IMR-90 (cell line): ENCODE data around the gene AKT3. TPM values are rescaled to one million over a fixed set of nuclear protein-coding genes. Genes with fewer than 3 reads are reported as not detected.

ENCODE experiments used
- ATAC-seq: fragments of 200-7000 bp; cut with Tn5 transposase; 2 replicates; pipeline ENCODE4 v1.9.1; 2020; ENCODE audit warnings: low read depth, mild to moderate bottlenecking, moderate library complexity
- BruUV-seq: library from RNA; stranded (reverse); fragments of 400-500 nt; replicated peaks from 2 replicates; lab custom pipeline; 2021; lab: Mats Ljungman, UMichigan
- CTCF ChIA-PET: fragments of 300-600 bp; formaldehyde crosslinking; extraction: SDS; loops from one replicate; lab custom pipeline; 2021; ENCODE audit warnings: antibody characterized with exemption; lab: Yijun Ruan, JAX
- POLR2A ChIA-PET: fragments of 300-600 bp; sonication (Branson Sonifier 250); formaldehyde crosslinking; loops from one replicate; lab custom pipeline; 2022; ENCODE audit warnings: antibody characterized with exemption; ENCODE audit not compliant: unreplicated experiment; lab: Charles Lee
- DNase-seq: peaks from one replicate; pipeline ENCODE4 v3.0.0; 2013
- H2AFZ ChIP-seq: replicated peaks from 2 replicates; pipeline ENCODE3; 2013; ENCODE audit warnings: low read length, mild to moderate bottlenecking; ENCODE audit not compliant: poor library complexity
- H2AK5ac ChIP-seq: 2 replicates; pipeline ENCODE4 v1.6.1; 2013; ENCODE audit warnings: low read depth, low read length, inconsistent platforms
- H2AK9ac ChIP-seq: replicated peaks from 2 replicates; pipeline ENCODE3; 2013; ENCODE audit warnings: mild to moderate bottlenecking, low read depth, low read length, moderate library complexity; ENCODE audit not compliant: poor library complexity
- H2BK120ac ChIP-seq: 2 replicates; pipeline ENCODE4 v1.6.1; 2013; ENCODE audit warnings: low read depth, low read length, inconsistent platforms
- H2BK15ac ChIP-seq: 3 replicates; pipeline ENCODE4 v1.6.1; 2013; ENCODE audit warnings: low read depth, low read length, inconsistent platforms
- H2BK20ac ChIP-seq: 2 replicates; pipeline ENCODE4 v1.6.1; 2013; ENCODE audit warnings: low read depth, mild to moderate bottlenecking, inconsistent platforms, low read length, moderate library complexity
- H2BK5ac ChIP-seq: 2 replicates; pipeline ENCODE4 v1.6.1; 2013; ENCODE audit warnings: mild to moderate bottlenecking, low read depth, low read length, inconsistent platforms; ENCODE audit not compliant: poor library complexity, severe bottlenecking
- H3K14ac ChIP-seq: replicated peaks from 2 replicates; pipeline ENCODE4 v1.6.1; 2013; ENCODE audit warnings: low read depth, low read length, inconsistent platforms
- H3K18ac ChIP-seq: 2 replicates; pipeline ENCODE4 v1.6.1; 2013; ENCODE audit warnings: low read depth, low read length, control low read depth
- H3K23ac ChIP-seq: 2 replicates; pipeline ENCODE4 v1.6.1; 2013; ENCODE audit warnings: low read depth, low read length, inconsistent platforms
- H3K27ac ChIP-seq: 2 replicates; pipeline ENCODE4 v1.5.1; 2013; ENCODE audit warnings: mild to moderate bottlenecking, control low read depth, low read length; ENCODE audit not compliant: insufficient read depth
- H3K27me3 ChIP-seq: 2 replicates; pipeline ENCODE4 v1.6.1; 2013; ENCODE audit warnings: low read length; ENCODE audit not compliant: control insufficient read depth, insufficient read depth
- H3K36me3 ChIP-seq: 2 replicates; pipeline ENCODE4 v1.6.1; 2013; ENCODE audit warnings: low read length, mixed read lengths; ENCODE audit not compliant: control insufficient read depth, insufficient read depth
- H3K4ac ChIP-seq: 2 replicates; pipeline ENCODE4 v1.6.1; 2013; ENCODE audit warnings: low read depth, low read length, inconsistent platforms
- H3K4me1 ChIP-seq: 2 replicates; pipeline ENCODE4 v1.6.1; 2013; ENCODE audit warnings: low read length, mixed read lengths; ENCODE audit not compliant: control insufficient read depth, insufficient read depth
- H3K4me2 ChIP-seq: 2 replicates; pipeline ENCODE4 v1.6.1; 2013; ENCODE audit warnings: low read depth, mild to moderate bottlenecking, control low read depth, low read length, moderate library complexity
- H3K4me3 ChIP-seq: 2 replicates; pipeline ENCODE4 v1.5.1; 2013; ENCODE audit warnings: low read depth, mild to moderate bottlenecking, control low read depth, low read length, moderate library complexity; ENCODE audit not compliant: insufficient read depth
- H3K56ac ChIP-seq: 2 replicates; pipeline ENCODE4 v1.6.1; 2013; ENCODE audit warnings: low read length, inconsistent platforms; ENCODE audit not compliant: insufficient read depth; ENCODE audit errors: extremely low read depth
- H3K79me1 ChIP-seq, 2 experiments: 2 replicates each; pipeline ENCODE4 v1.6.1; 2013; ENCODE audit warnings: low read length in 2 of 2, inconsistent platforms in 1 of 2, low read depth in 1 of 2
- H3K9ac ChIP-seq: 2 replicates; pipeline ENCODE4 v1.6.1; 2013; ENCODE audit warnings: low read depth, low read length, control low read depth
- H3K9me1 ChIP-seq: 2 replicates; pipeline ENCODE4 v1.6.1; 2013; ENCODE audit warnings: low read length, inconsistent platforms; ENCODE audit not compliant: insufficient read depth
- H3K9me3 ChIP-seq: 2 replicates; pipeline ENCODE4 v1.6.1; 2013; ENCODE audit warnings: low read length; ENCODE audit not compliant: control insufficient read depth, insufficient read depth
- H4K20me1 ChIP-seq: 2 replicates; pipeline ENCODE4 v1.6.1; 2013; ENCODE audit warnings: low read length, inconsistent platforms; ENCODE audit not compliant: insufficient read depth
- H4K5ac ChIP-seq: 2 replicates; pipeline ENCODE4 v1.6.1; 2013; ENCODE audit warnings: mild to moderate bottlenecking, low read depth, low read length, control low read depth
- H4K8ac ChIP-seq, 2 experiments: 2 replicates each; pipeline ENCODE4 v1.6.1; 2013; ENCODE audit warnings: low read depth in 2 of 2, low read length in 2 of 2, control low read depth in 1 of 2, inconsistent platforms in 1 of 2
- H4K91ac ChIP-seq: 2 replicates; pipeline ENCODE4 v1.6.1; 2013; ENCODE audit warnings: low read depth, low read length, inconsistent platforms; ENCODE audit not compliant: insufficient read depth
- BHLHE40 ChIP-seq: fragments of 150-350 bp; IDR thresholded peaks from 2 replicates; pipeline ENCODE4 v1.6.1; 2016; ENCODE audit warnings: mild to moderate bottlenecking, low read depth, low read length
- RAD21 ChIP-seq: IDR thresholded peaks from 2 replicates; pipeline ENCODE4 v1.6.1; 2012; ENCODE audit warnings: low read length, improper control_type of control experiment
- RFX5 ChIP-seq: IDR thresholded peaks from 2 replicates; pipeline ENCODE4 v1.8.0; 2012; ENCODE audit warnings: low read depth, mild to moderate bottlenecking, low read length, moderate library complexity
- USF2 ChIP-seq: fragments of 150-350 bp; IDR thresholded peaks from 2 replicates; pipeline ENCODE4 v1.6.1; 2017; ENCODE audit warnings: mild to moderate bottlenecking, antibody characterized with exemption, low read length, low read depth
- WGBS, 2 experiments: methylation state at CpG; one replicate each; pipeline versions ENCODE4 v1.1.5 to v1.1.7; 2013; ENCODE audit warnings: missing lambda C conversion rate in 2 of 2; ENCODE audit not compliant: insufficient read length in 1 of 2; ENCODE audit errors: extremely low coverage in 2 of 2; 5-methylcytosine and 5-hydroxymethylcytosine counted together
- dilution Hi-C: fragments of 300-500 bp; cut with HindIII; formaldehyde crosslinking; loops from one replicate; pipeline ENCODE4 v1.14.3; 2018; ENCODE audit warnings: low sequenced_read_pairs; ENCODE audit not compliant: unreplicated experiment
- in situ Hi-C: fragments of 300-500 bp; cut with MboI; formaldehyde crosslinking; loops from 3 replicates; pipeline ENCODE4 v1.14.3; 2019; ENCODE audit warnings: low sequenced_read_pairs, inconsistent platforms, mixed read lengths
- intact Hi-C: fragments of 100-400 bp; cut with micrococcal nuclease; formaldehyde crosslinking; loops from 2 replicates; pipeline ENCODE4 v1.10.0; 2022
- polyA plus RNA-seq, 3 experiments: library from polyadenylated mRNA; depleted of rRNA; stranded (reverse); fragments of >200 nt; gene quantifications; 2 replicates each; pipeline ENCODE4 v1.2.3, GENCODE V29; 2012; ENCODE audit warnings: low replicate concordance in 1 of 3
- total RNA-seq: library from RNA; depleted of rRNA; stranded (reverse); fragments of >200 nt; gene quantifications from 2 replicates; pipeline ENCODE4 v1.2.3, GENCODE V29; 2012
- TF ChIP-seq, protein P1 (sequence below): fragments of 150-350 bp; IDR thresholded peaks from 2 replicates; pipeline ENCODE4 v1.6.1; 2016; ENCODE audit warnings: low read depth, mild to moderate bottlenecking, low read length, moderate library complexity, borderline replicate concordance

Gene AKT3
- total and polyA plus RNA-seq, 2 of the 4 experiments (the other 2 are of a cell fraction): 15.2 to 19.4 TPM

DNA sequence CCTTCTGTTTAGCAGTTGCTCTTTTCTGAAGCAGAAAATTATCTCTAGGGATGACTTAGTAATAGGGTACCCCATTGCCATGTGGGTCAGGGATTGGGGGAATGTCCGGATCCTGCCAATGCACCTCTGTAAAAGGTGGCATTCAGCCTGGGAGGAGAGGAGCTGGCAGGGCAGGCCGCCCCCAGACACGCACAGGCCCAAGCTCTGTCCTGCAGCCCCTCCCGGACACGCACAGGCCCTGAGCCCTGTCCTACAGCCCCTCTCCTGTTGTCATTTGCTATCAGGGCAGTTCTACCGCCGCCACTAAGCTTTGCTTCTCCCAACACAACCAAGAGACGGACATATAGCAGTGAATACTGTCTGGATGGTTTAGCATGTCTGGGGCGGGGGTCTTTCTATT is 375.1 kb downstream of the AKT3 start:
- no peak overlapping the region for H2BK20ac ChIP-seq
- no peak overlapping the region for H3K4me2 ChIP-seq
- H3K18ac ChIP-seq: no peak overlapping the region
- H4K8ac ChIP-seq: no peak overlapping the region
- no peak overlapping the region for H3K9ac ChIP-seq
- in situ Hi-C loops (loop anchor here (25.0 kb wide), 1 partner anchor 812 kb away; no protein-coding TSS in a partner anchor), intact Hi-C loops (loop anchor here (5.0 to 10.0 kb wide), 2 partner anchors 272 to 570 kb away; no protein-coding TSS in a partner anchor), dilution Hi-C loops (no loop called here)
- no peaks in the 10 kb centered on the region for H3K9me3 ChIP-seq
- H3K23ac ChIP-seq: no peak overlapping the region
- no peak overlapping the region for H3K4me3 ChIP-seq
- H2BK15ac ChIP-seq: no peak overlapping the region
- H3K36me3 ChIP-seq: 0 out of 2 replicates have a peak, but pooled peaks cover 2% of the 10 kb centered on the region
- no peak overlapping the region for H2AFZ ChIP-seq
- no peak overlapping the region for H2AK9ac ChIP-seq
- H4K5ac ChIP-seq: no peak overlapping the region
- no peak overlapping the region for H3K56ac ChIP-seq
- no peak overlapping the region for H2BK120ac ChIP-seq
- H4K91ac ChIP-seq: no peak overlapping the region
- H3K79me1 ChIP-seq: peaks cover 0 to 5% of the 10 kb centered on the region in 2 experiments; a peak in 2 of 4 replicates
- no peak overlapping the region for H2BK5ac ChIP-seq
- DNase-seq (no peak), ATAC-seq (no peak)
- TF ChIP-seq, protein P1, sequence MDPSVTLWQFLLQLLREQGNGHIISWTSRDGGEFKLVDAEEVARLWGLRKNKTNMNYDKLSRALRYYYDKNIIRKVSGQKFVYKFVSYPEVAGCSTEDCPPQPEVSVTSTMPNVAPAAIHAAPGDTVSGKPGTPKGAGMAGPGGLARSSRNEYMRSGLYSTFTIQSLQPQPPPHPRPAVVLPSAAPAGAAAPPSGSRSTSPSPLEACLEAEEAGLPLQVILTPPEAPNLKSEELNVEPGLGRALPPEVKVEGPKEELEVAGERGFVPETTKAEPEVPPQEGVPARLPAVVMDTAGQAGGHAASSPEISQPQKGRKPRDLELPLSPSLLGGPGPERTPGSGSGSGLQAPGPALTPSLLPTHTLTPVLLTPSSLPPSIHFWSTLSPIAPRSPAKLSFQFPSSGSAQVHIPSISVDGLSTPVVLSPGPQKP: no peak
- TF ChIP-seq RAD21: no peak
- TF ChIP-seq USF2: no peak
- no peak for TF ChIP-seq BHLHE40
- TF ChIP-seq RFX5: no peak
- no peak overlapping the region for H3K14ac ChIP-seq
- no peaks in the 10 kb centered on the region; the same call in 1 of the 2 replicates for H3K9me1 ChIP-seq
- ChIA-PET CTCF (no interaction called here), POLR2A (no interaction called here)
- WGBS, 2 experiments: no CpG with 5 or more reads among the region's 9 CpGs
- no peaks in the 10 kb centered on the region for H4K20me1 ChIP-seq
- H3K27me3 ChIP-seq: no peaks in the 10 kb centered on the region
- H2AK5ac ChIP-seq: no peak overlapping the region
- BruUV-seq: no TSS peak
- H3K27ac ChIP-seq: no peak overlapping the region
- peaks cover 11% of the 10 kb centered on the region for H3K4me1 ChIP-seq
- H3K4ac ChIP-seq: no peak overlapping the region
